Body of pancreas (tissue), 4 donors: ENCODE measurements around the gene MADCAM1.

Experiments used
- CTCF ChIP-seq, 7 experiments: fragments of 450-650 bp in 4 of 7; fragments of 200-600 bp in 3 of 7; sonication (generic) in 3 of 7; IDR thresholded peaks; one replicate each; pipeline ENCODE4 v1.5.1; 2016 to 2019; ENCODE audit warnings: antibody characterized with exemption in 7 of 7
- POLR2A ChIP-seq, 3 donors: fragments of 450-650 bp; IDR thresholded peaks; one replicate each; pipeline ENCODE4 v1.6.1; 2016; ENCODE audit warnings: antibody characterized with exemption in 3 of 3, mild to moderate bottlenecking in 2 of 3

GRCh38 chr19:447064-447426 lies 49.2 kb upstream of the MADCAM1 start:
- no peak for TF ChIP-seq CTCF (IDR thresholded peaks at IDR 0.05)
- no peak for TF ChIP-seq POLR2A (IDR thresholded peaks at IDR 0.05)
